Fibroblast of pulmonary artery (primary cell): ENCODE results near the gene ZMAT5.
A peak's percentile ranks its signal among the peaks of the same experiment; 100 is the strongest.
"Not testable (repeated sequence)": the region's sequence is repeated elsewhere in the genome, so short reads cannot be mapped to it uniquely, and the experiment has no call there.

Experiments
- DNase-seq: peaks from one replicate; pipeline ENCODE4 v3.0.0-alpha.2; 2010; ENCODE audit warnings: low read depth
- H3K4me3 ChIP-seq: replicated peaks from 2 replicates; pipeline ENCODE4 v1.5.1; 2011; ENCODE audit warnings: low read depth, mild to moderate bottlenecking, control low read depth, low read length, moderate library complexity
- CTCF ChIP-seq: IDR thresholded peaks from 2 replicates; pipeline ENCODE4 v1.5.1; 2011; ENCODE audit warnings: mild to moderate bottlenecking, control low read depth, low read length, inconsistent platforms; ENCODE audit errors: missing control alignments

Gene ZMAT5

GRCh38 chr22:29756341-29756740 is 10.5 kb downstream of the ZMAT5 start:
- TF ChIP-seq CTCF = no peak
- DNase-seq = no peak

GRCh38 chr22:29755889-29756288 is 10.9 kb downstream of the ZMAT5 start:
- no peak for TF ChIP-seq CTCF
- H3K4me3 ChIP-seq = no peak overlapping the region

More at GRCh38 chr22:29756341-29756740, 10.5 kb downstream of the ZMAT5 start:
- no peak overlapping the region for H3K4me3 ChIP-seq

GRCh38 chr22:29754658-29755395 is 12.0 kb downstream of the ZMAT5 start:
- not testable (repeated sequence) for H3K4me3 ChIP-seq, DNase-seq

More at GRCh38 chr22:29755889-29756288, 10.9 kb downstream of the ZMAT5 start:
- DNase-seq = no peak

GRCh38 chr22:29753808-29754657 is 12.8 kb downstream of the ZMAT5 start:
- no peak overlapping the region for H3K4me3 ChIP-seq
- TF ChIP-seq CTCF = no peak
- no peak for DNase-seq

GRCh38 chr22:29751669-29752068 is 15.1 kb downstream of the ZMAT5 start:
- no peak for TF ChIP-seq CTCF
- H3K4me3 ChIP-seq = no peak overlapping the region
- no peak for DNase-seq

GRCh38 chr22:29750559-29751538 is 16.0 kb downstream of the ZMAT5 start:
- no peak for TF ChIP-seq CTCF
- H3K4me3 ChIP-seq = no peak overlapping the region
- DNase-seq = peak; percentile 62
